GM18498 (cell line): ENCODE measurements around the gene TSTD1.
"Not testable (repeated sequence)": the region's sequence is repeated elsewhere in the genome, so short reads cannot be mapped to it uniquely, and the experiment has no call there.

Experiments used
- ATAC-seq: cut with Tn5 transposase; IDR thresholded peaks from one replicate; pipeline ENCODE4 v1.9.1; 2021; ENCODE audit warnings: mild to moderate bottlenecking, moderate library complexity; ENCODE audit not compliant: unreplicated experiment

Gene TSTD1

GRCh38 chr1:161012420-161012819 is 26.3 kb downstream of the TSTD1 start:
- no peak for ATAC-seq

GRCh38 chr1:161009602-161010211 is 29.1 kb downstream of the TSTD1 start:
- ATAC-seq, result no peak

- ATAC-seq, result no peak
Observed at GRCh38 chr1:161008869-161009510, 29.8 kb downstream of the TSTD1 start.

- ATAC-seq, result no peak
Observed at GRCh38 chr1:161007369-161007768, 31.4 kb downstream of the TSTD1 start.

- no peak for ATAC-seq
Observed at GRCh38 chr1:161006563-161006962, 32.2 kb downstream of the TSTD1 start.

GRCh38 chr1:161001525-161001924 is 37.2 kb downstream of the TSTD1 start:
- no peak for ATAC-seq

GRCh38 chr1:161000736-161001480 is 37.9 kb downstream of the TSTD1 start:
- no peak for ATAC-seq

GRCh38 chr1:160999376-160999775 is 39.4 kb downstream of the TSTD1 start:
- no peak for ATAC-seq

GRCh38 chr1:160997323-160998038 is 41.3 kb downstream of the TSTD1 start:
- peak; percentile 54 for ATAC-seq

GRCh38 chr1:160996178-160996577 is 42.6 kb downstream of the TSTD1 start:
- ATAC-seq, result no peak

- ATAC-seq, result no peak
Observed at GRCh38 chr1:160993544-160994193, 45.1 kb downstream of the TSTD1 start.

GRCh38 chr1:160992036-160992435 is 46.7 kb downstream of the TSTD1 start:
- not testable (repeated sequence) for ATAC-seq
